Endometrial microvascular endothelial cells (primary cell): ENCODE measurements around the gene RGS14. TPM values are rescaled to one million over a fixed set of nuclear protein-coding genes. Genes with fewer than 3 reads are reported as not detected.
"Not testable (repeated sequence)": the region's sequence is repeated elsewhere in the genome, so short reads cannot be mapped to it uniquely, and the experiment has no call there.

ENCODE experiments used
- in situ Hi-C: cut with HindIII; loops from 2 replicates; pipeline ENCODE4 v1.10.0; 2017; ENCODE audit warnings: low sequenced_read_pairs, low pct_unique_long_range_greater_than_20kb; ENCODE audit errors: inconsistent ontology term
- total RNA-seq: library from RNA; depleted of rRNA; stranded (reverse); fragments of >200 nt; gene quantifications from one replicate; pipeline ENCODE4 v1.2.3, GENCODE V29; 2015; ENCODE audit errors: inconsistent ontology term

Gene RGS14
- total RNA-seq, 1 donor from 2014 or later = 7.2 TPM

- in situ Hi-C loops = not testable (repeated sequence)
Observed at GRCh38 chr5:177360740-177361139, 3.0 kb downstream of the RGS14 start.

GRCh38 chr5:177361418-177362291 lies 3.9 kb downstream of the RGS14 start:
- in situ Hi-C loops = no loop called here

DNA sequence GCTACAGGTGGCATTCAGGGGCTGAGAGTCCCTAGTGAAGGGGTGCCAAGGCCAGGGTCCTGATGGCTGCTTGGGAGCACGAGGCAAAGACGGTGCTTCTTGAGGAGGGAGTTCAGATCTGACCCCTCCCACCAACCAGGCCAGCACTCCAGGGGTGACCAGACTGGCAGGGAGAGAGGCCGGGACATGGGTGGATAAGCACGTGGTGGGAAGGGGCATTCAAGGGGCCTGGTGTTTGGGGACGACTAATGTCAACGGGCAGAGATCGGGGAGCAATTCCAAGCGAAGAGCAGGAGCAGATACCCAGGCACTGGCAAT lies 4.5 kb downstream of the RGS14 start:
- in situ Hi-C loops = no loop called here

DNA sequence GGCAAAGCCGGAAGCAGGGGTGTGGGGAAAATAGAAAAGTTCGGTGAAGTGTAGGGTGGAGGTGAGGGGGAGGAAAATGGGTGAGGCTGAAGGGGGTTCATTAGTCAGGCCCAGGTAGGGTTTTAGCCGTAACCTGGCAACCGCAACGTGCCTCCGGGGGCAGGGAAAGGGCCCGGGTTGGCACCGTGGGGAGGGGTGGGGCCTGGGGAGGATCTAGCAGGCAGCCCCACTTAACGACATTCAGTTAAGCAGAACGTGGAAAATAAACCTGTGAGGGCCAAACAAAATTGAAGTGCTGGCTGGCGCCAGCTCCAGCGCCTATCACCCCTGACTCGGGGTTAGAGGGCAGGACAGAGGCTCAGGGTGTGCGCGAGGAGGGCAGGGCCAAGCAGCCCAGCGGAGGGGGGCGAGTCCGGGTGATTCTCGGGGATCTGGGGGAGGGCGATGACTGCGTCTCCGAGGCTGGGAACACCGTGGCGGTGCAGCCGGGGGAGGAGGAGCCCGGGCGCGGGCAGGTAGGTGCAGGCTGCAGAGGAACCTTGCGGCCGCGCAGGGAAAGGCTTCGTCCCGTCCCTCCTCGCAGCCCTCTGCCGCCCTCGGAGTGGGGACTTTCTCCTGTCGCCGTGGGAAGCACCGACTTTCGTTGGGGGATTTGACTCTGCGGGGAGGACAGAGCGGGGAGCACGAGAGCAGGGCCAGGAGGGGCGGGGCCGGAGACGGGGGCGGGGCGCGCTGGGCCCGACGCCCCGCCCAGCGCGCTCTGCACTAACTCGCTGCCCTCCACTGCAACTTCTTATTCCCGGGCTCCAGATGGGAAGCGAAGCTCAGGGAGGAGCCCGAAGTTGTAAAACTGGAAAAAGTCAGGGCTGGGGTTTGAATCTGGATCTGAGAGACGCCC lies 5.1 kb downstream of the RGS14 start:
- in situ Hi-C loops = no loop called here

DNA sequence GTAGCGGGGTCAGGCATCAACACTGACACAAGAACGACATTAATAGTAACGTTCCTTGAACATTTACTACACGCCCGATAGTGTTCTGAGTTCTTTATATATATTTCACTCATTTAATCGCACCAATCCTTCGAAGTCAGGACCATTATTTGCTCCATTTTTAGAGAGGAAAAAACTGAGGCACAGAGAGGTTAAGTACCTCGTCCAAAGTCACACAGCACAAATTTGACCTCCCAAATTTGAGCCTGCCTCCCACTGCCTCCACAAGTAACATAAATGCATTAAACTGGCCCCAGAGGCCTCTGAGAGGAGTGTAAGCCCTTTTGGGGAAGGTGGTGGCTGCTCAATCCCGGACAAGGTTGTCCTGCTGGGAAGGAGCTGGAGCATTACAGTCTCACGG lies 5.8 kb downstream of the RGS14 start:
- in situ Hi-C loops = no loop called here

DNA sequence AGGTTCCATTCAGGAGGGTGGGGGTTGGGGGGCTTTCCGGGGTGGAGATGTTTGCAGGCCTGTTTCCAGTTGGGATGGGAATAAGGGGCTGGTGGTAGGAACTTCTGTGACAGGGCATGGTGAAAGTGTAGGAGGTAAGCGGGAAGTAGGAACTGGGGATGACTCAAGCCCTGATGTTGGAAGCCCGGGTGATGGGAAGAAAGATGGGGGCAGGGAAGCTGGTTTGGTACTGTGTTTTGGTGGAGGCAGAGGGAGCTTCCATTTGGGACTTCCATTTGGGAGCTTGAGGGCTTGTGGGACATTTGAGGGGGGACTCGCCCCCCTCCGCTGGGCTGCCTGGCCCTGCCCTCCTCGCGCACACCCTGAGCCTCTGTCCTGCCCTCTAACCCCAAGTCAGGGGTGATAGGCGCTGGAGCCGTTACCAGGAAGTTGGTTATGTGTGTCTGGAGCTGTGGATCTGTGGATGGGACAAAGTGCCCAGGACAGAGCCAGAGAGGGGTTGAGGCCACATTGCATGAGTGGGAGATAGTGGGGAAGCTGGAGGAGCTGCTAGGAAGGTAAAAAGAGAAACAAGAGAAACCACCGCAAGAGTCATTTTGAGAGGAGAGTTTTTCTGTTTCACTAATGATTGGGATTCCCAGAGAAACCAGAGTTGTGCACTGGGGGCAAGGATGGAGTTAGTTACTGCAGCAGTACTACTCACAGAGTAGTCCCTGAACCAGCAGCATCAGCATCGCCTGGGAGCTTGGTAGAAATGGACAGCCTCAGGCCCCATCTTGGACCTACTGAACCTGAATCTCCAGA lies 6.6 kb downstream of the RGS14 start:
- in situ Hi-C loops = no loop called here

- in situ Hi-C loops = no loop called here
Observed at GRCh38 chr5:177365845-177366527, 8.3 kb downstream of the RGS14 start.

DNA sequence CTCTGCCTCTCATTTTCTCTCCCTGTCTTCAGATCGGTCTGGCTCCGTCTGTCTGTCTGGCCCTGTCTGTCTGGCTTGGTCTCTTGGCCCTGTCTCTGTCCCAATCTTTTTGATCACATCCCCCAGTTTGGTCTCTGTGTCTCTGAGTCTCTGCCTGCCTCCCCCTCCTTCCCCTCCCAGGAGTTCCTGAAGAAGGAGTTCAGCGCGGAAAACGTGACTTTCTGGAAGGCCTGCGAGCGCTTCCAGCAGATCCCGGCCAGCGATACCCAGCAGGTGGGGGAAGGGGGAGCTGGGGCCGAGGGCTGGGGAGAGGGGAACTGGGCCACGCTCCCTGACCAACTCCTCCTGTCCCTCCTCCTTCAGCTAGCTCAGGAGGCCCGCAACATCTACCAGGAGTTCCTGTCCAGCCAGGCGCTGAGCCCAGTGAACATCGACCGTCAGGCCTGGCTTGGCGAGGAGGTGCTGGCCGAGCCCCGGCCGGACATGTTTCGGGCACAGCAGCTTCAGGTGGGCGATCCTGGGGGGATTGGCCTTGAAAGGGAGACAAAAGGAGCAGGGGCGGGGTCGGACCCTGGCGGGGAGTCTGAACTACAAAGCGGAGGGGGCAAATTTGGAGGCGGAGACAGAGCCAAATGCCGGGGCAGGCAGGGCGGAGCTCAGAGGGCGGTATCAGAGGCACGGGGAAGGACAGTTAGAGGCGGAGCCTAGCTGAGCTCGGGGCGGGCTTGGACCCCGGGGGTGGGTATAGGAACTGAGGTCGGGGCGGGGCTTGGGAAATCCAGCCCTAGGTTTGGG lies 9.0 kb downstream of the RGS14 start:
- in situ Hi-C loops = no loop called here

- in situ Hi-C loops = no loop called here
Observed at GRCh38 chr5:177367323-177367848, 9.7 kb downstream of the RGS14 start.

DNA sequence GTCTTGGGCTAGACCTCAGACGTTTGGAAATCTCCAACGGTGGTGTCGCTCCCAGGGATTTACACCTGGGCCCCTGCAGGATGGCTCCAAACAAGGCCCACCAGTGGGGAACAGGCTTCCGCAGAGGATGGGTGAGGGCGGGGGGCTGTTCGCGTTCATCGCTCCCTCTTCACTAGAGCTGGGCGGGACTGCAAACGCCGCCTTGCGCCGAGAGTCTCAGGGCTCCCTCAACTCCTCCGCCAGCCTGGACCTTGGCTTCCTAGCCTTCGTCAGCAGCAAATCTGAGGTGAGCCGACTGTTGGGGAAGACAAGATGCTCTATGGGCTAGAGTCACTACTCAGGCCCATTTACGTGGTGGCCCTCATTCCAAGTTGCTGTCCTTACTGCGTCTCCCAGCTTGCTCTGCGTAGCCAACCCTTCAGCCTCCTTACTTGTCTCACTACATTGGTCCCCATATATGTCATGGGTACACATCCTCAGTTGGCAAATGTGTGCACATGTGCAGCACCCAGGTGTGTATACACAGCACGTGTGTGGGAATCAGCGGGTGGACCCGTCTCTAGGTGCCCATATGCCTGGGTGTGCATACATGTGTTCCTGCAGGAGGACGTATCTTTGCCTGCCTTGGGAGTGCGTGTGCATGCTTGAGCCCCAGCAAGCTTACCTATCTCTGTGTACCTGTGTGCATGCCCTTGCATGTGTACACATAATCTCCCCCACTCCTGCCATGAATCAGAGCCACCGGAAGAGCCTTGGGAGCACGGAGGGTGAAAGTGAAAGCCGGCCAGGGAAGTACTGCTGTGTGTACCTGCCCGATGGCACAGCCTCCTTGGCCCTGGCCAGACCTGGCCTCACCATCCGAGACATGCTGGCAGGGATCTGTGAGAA lies 10.5 kb downstream of the RGS14 start:
- in situ Hi-C loops = no loop called here

DNA sequence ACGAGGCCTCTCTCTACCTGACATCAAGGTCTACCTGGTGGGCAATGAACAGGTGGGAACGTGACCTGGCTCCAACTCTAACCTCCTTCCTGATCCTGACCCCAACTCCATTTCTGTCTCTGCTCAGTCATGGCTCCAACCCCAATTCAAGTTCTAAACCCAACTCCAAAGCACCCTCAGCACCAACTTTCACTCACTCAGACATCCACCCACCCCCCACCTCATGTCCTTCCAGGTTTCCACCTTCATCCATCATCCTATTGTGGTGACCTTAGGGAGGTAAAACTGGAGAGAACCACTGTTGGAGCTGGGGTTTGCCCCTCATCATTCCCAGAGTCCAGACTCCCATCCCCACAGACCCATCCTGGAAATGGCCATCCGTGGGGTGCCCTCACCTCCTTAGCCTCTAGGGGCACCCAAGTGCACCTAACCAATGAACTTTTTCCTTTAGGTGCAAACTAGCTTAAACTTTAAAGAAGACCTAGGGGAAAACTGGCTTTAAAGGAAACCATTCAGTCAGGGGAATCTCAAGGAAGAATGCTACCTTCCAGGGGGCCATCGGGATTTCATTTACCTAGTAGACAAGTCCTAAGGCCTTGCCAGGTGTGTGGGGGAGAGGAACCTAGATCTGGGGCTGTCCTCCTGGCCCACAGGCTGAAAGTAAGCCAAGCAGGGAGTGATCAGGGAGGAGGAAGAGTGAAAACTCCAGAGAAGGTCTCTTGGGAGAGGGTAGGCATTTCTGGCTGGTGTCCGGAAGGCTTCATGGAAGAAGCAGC lies 11.3 kb downstream of the RGS14 start:
- in situ Hi-C loops = no loop called here

GRCh38 chr5:177369645-177370440 lies 12.1 kb downstream of the RGS14 start:
- in situ Hi-C loops = no loop called here

DNA sequence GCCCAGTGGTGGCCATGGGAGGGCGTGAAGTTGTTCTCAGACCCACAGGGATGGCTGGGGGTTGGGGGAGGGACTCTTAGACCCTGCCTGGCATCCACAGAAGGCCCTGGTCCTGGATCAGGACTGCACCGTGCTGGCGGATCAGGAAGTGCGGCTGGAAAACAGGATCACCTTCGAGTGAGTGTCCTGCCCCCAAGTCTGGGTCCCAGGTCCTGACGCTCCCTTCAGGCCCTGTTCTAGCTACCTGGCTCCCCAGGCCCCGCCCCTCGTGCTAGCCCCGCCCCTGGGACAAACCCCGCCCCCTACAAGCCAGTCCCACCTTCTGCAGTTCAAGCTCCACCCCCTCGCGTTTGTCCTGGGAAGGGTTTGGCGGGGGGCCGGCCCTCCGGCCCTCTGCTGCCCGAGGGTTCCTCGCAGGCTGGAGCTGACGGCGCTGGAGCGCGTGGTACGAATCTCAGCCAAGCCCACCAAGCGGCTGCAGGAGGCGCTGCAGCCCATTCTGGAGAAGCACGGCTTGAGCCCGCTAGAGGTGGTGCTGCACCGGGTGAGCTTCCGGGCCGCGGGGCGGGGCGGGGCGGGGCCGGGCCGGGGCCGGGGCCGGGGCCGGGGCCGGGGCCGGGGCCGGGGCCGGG lies 12.9 kb downstream of the RGS14 start:
- in situ Hi-C loops = no loop called here

GRCh38 chr5:177371120-177372033 lies 13.7 kb downstream of the RGS14 start:
- in situ Hi-C loops = no loop called here
